HFFc6 (cell line): ENCODE data around the gene COA7. TPM values are rescaled to one million over a fixed set of nuclear protein-coding genes. Genes with fewer than 3 reads are reported as not detected.
A peak's percentile ranks its signal among the peaks of the same experiment; 100 is the strongest.
"Not testable (repeated sequence)": the region's sequence is repeated elsewhere in the genome, so short reads cannot be mapped to it uniquely, and the experiment has no call there.

ENCODE experiments used
- DNase-seq: peaks from one replicate; pipeline ENCODE4 v3.0.0-alpha.2; 2018
- H3K27ac Mint-ChIP-seq: 2 replicates; pipeline ENCODE4 v1.8.0; 2020; ENCODE audit warnings: mild to moderate bottlenecking, mixed read lengths
- H3K27me3 Mint-ChIP-seq: 2 replicates; pipeline ENCODE4 v1.8.0; 2021; ENCODE audit warnings: mild to moderate bottlenecking, moderate library complexity, mixed read lengths; ENCODE audit not compliant: insufficient read depth
- H3K36me3 Mint-ChIP-seq: 2 replicates; pipeline ENCODE4 v1.8.0; 2021; ENCODE audit warnings: low read depth, mixed read lengths
- H3K4me1 Mint-ChIP-seq: 2 replicates; pipeline ENCODE4 v1.8.0; 2020; ENCODE audit warnings: low read depth, mixed read lengths
- H3K4me3 Mint-ChIP-seq: 2 replicates; pipeline ENCODE4 v1.8.0; 2020; ENCODE audit warnings: mild to moderate bottlenecking, moderate library complexity, mixed read lengths
- H3K9me3 Mint-ChIP-seq: 2 replicates; pipeline ENCODE4 v1.8.0; 2020; ENCODE audit warnings: mild to moderate bottlenecking, mixed read lengths
- total RNA-seq, 6 experiments: library from RNA; stranded (reverse); fragmentation: NEBNext Ultra II Directional; extraction: Animal tissue kit (Norgen Biotek cat#: 25700); gene quantifications; 2 replicates in 1 of 6; 3 replicates in 5 of 6; pipeline ENCODE4 v1.2.3, GENCODE V29; 2021
- TF ChIP-seq, protein P1 (sequence below): fragments of 200-600 bp; sonication (generic); IDR thresholded peaks from 2 replicates; pipeline ENCODE4 v1.5.0; 2021; ENCODE audit warnings: antibody characterized with exemption, mild to moderate bottlenecking

Gene COA7
- total RNA-seq, 6 experiments from 2014 or later = 17.8 to 25.8 (median 20.1) TPM

GRCh38 chr1:52738893-52739292 lies 40.7 kb upstream of the COA7 start:
- Mint-ChIP-seq H3K27ac (no peak overlapping the region), H3K9me3 (no peaks in the 10 kb centered on the region), H3K4me3 (no peak overlapping the region), H3K27me3 (no peaks in the 10 kb centered on the region; the same call in 1 of the 2 replicates), H3K4me1 (peaks cover 6% of the 10 kb centered on the region; the same call in 1 of the 2 replicates), H3K36me3 (peaks cover 4% of the 10 kb centered on the region; the same call in 1 of the 2 replicates)
- TF ChIP-seq, protein P1, sequence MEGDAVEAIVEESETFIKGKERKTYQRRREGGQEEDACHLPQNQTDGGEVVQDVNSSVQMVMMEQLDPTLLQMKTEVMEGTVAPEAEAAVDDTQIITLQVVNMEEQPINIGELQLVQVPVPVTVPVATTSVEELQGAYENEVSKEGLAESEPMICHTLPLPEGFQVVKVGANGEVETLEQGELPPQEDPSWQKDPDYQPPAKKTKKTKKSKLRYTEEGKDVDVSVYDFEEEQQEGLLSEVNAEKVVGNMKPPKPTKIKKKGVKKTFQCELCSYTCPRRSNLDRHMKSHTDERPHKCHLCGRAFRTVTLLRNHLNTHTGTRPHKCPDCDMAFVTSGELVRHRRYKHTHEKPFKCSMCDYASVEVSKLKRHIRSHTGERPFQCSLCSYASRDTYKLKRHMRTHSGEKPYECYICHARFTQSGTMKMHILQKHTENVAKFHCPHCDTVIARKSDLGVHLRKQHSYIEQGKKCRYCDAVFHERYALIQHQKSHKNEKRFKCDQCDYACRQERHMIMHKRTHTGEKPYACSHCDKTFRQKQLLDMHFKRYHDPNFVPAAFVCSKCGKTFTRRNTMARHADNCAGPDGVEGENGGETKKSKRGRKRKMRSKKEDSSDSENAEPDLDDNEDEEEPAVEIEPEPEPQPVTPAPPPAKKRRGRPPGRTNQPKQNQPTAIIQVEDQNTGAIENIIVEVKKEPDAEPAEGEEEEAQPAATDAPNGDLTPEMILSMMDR = no peak
- DNase-seq = no peak

GRCh38 chr1:52738148-52738547 lies 40.0 kb upstream of the COA7 start:
- TF ChIP-seq, protein P1 = no peak
- H3K9me3 Mint-ChIP-seq = no peaks in the 10 kb centered on the region
- DNase-seq = no peak
- H3K36me3 Mint-ChIP-seq = peaks cover 4% of the 10 kb centered on the region; the same call in 1 of the 2 replicates
- H3K27me3 Mint-ChIP-seq = no peaks in the 10 kb centered on the region; the same call in 1 of the 2 replicates
- no peak overlapping the region for H3K4me3 Mint-ChIP-seq
- no peak overlapping the region for H3K27ac Mint-ChIP-seq
- peaks cover 6% of the 10 kb centered on the region; the same call in 1 of the 2 replicates for H3K4me1 Mint-ChIP-seq

GRCh38 chr1:52735371-52735770 lies 37.2 kb upstream of the COA7 start:
- H3K27me3 Mint-ChIP-seq, H3K9me3 Mint-ChIP-seq, DNase-seq, H3K27ac Mint-ChIP-seq, H3K4me1 Mint-ChIP-seq, H3K4me3 Mint-ChIP-seq, H3K36me3 Mint-ChIP-seq: not testable (repeated sequence)

- H3K27me3 Mint-ChIP-seq = no peaks in the 10 kb centered on the region
- TF ChIP-seq, protein P1 = no peak
- H3K4me3 Mint-ChIP-seq = no peak overlapping the region
- no peaks in the 10 kb centered on the region for H3K9me3 Mint-ChIP-seq
- peaks cover 14% of the 10 kb centered on the region for H3K4me1 Mint-ChIP-seq
- no peak for DNase-seq
- H3K27ac Mint-ChIP-seq = no peak overlapping the region
- no peaks in the 10 kb centered on the region; the same call in 1 of the 2 replicates for H3K36me3 Mint-ChIP-seq
These were observed 35.2 kb upstream of the COA7 start for GRCh38 chr1:52733368-52733767.

DNA sequence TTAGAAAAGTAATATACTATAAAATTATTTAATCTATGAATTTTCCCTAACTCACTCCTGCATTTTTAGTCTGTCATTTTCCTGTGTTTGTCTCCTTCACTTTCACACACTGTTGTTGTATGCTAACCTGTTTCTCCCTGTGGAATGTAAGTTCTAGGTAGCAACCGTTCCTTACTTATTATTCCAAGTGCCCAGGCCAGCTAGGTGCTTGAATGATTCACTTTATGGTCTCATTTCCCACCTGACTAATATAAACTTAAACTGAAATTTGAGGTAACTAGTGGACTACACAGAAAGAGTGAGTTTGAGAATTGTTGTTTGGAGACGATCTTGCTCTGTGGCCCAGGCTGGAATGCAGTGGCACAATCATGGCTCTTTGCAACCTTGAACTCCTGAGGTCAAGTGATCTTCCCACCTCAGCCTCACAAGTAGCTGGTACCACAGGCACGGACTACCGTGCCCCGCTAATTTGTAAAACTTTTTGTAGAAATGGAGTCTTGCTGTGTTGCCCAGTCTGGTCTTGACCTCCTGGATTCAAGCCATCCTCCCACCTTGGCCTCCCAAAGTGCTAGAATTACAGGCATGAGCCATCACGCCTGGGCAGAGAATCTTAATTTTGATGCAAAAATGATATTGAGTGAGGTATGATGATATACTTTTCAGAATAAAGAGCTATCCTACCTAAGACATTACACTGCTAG lies 30.0 kb upstream of the COA7 start:
- Mint-ChIP-seq H3K36me3 (no peaks in the 10 kb centered on the region; the same call in 1 of the 2 replicates), H3K9me3 (no peaks in the 10 kb centered on the region), H3K27me3 (no peaks in the 10 kb centered on the region), H3K4me3 (peak overlapping the region; percentile 98), H3K4me1 (peaks cover 41% of the 10 kb centered on the region), H3K27ac (peak overlapping the region; percentile 20; the same call in 1 of the 2 replicates)
- DNase-seq = no peak
- TF ChIP-seq, protein P1 = no peak

- H3K27ac Mint-ChIP-seq = peak overlapping the region; percentile 75
- H3K9me3 Mint-ChIP-seq = no peaks in the 10 kb centered on the region
- TF ChIP-seq, protein P1 = no peak
- no peaks in the 10 kb centered on the region for H3K27me3 Mint-ChIP-seq
- H3K4me1 Mint-ChIP-seq = peaks cover 41% of the 10 kb centered on the region
- no peak for DNase-seq
- H3K36me3 Mint-ChIP-seq = no peaks in the 10 kb centered on the region; the same call in 1 of the 2 replicates
- peak overlapping the region; percentile 98 for H3K4me3 Mint-ChIP-seq
These were observed 29.0 kb upstream of the COA7 start for GRCh38 chr1:52727114-52727586.
